GM10248 (cell line): ENCODE measurements around the gene ALOX12.
"Not testable (repeated sequence)": the region's sequence is repeated elsewhere in the genome, so short reads cannot be mapped to it uniquely, and the experiment has no call there.

Experiments
- CTCF ChIA-PET: fragments of 300-600 bp; sonication (Branson Sonifier 250); formaldehyde crosslinking; extraction: SDS; loops from one replicate; lab custom pipeline; 2021; ENCODE audit warnings: antibody characterized with exemption; lab: Yijun Ruan, JAX
- POLR2A ChIA-PET: fragments of 350-650 bp; sonication (Branson Sonifier 250); formaldehyde crosslinking; extraction: SDS; loops from one replicate; lab custom pipeline; 2020; ENCODE audit warnings: antibody characterized with exemption; lab: Yijun Ruan, JAX
- DNase-seq: peaks from one replicate; pipeline ENCODE4 v3.0.0; 2012; ENCODE audit errors: extremely low spot score
- TF ChIP-seq, protein P1 (sequence below): IDR thresholded peaks from 2 replicates; pipeline ENCODE4 v1.5.1; 2012; ENCODE audit warnings: mild to moderate bottlenecking, low read depth; ENCODE audit errors: extremely low read depth, missing control alignments, control extremely low read depth

ALOX12 gene, protein sequence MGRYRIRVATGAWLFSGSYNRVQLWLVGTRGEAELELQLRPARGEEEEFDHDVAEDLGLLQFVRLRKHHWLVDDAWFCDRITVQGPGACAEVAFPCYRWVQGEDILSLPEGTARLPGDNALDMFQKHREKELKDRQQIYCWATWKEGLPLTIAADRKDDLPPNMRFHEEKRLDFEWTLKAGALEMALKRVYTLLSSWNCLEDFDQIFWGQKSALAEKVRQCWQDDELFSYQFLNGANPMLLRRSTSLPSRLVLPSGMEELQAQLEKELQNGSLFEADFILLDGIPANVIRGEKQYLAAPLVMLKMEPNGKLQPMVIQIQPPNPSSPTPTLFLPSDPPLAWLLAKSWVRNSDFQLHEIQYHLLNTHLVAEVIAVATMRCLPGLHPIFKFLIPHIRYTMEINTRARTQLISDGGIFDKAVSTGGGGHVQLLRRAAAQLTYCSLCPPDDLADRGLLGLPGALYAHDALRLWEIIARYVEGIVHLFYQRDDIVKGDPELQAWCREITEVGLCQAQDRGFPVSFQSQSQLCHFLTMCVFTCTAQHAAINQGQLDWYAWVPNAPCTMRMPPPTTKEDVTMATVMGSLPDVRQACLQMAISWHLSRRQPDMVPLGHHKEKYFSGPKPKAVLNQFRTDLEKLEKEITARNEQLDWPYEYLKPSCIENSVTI

DNA sequence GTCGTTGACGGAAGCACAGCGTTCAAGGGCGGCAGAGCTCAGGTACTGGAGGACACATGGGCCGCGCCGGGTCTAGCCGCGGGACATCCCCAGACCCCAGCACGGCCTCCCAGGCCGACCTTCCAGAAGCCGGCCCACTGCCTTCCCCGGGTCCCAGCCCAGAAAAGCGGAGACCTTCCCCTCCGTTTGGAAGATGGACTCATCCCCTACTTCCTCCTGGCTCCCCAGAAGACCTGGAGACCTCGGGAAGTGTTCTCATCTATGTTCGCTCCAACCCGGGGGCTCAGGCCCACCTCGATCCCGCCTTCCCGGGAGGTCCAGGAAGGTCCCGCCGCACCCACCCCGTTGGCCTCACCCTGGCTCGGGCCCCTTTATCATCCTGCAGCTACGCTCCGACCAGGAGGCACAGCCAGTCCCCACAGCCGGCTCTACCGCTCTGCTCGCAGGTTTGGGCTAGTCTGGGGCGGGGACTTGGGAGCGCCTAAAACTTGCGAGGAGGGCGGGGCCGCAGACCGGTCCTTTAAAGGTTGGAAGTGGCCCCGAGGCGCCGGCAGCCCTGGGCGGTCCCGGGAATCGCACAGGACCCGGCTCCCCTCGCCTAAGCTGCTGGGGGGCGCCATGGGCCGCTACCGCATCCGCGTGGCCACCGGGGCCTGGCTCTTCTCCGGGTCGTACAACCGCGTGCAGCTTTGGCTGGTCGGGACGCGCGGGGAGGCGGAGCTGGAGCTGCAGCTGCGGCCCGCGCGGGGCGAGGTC is at the start of gene ALOX12:
Gene ALOX12, plus strand, starts transcription at position 550 of the 756 bp plus-strand sequence. Its CDS starts 69 bp downstream, at position 619.
- CTCF ChIA-PET, result interaction anchor here (1.1 to 4.3 kb wide), 6 partner anchors 8 to 152 kb away, joined by 3 to 24 read pairs (median 8); no protein-coding TSS in a partner anchor
- POLR2A ChIA-PET, result no interaction called here

DNA sequence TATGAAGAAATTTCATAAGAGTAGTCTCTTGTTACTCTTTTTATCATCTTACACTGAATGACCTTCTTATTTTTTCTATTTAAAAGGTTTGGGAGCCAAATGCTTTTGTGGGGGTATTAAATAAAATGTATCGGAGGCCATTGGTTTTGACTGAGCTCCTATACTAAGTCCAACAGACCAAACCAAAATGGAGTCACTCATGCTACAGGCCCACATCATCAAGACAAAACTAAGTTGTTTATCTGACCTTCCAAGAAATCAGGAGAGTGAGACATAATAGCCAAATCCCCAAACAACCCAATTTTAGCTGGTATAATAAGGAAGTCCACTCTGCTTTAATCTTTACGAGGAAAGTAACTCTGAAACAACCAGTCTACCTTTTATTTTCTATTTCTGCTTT is 48.1 kb upstream of the ALOX12 start:
- CTCF ChIA-PET, result interaction anchor here (0.8 to 2.4 kb wide), 6 partner anchors 10 to 37 kb away, joined by 3 to 9 read pairs (median 4); no protein-coding TSS in a partner anchor
- POLR2A ChIA-PET, result no interaction called here
- TF ChIP-seq, protein P1, sequence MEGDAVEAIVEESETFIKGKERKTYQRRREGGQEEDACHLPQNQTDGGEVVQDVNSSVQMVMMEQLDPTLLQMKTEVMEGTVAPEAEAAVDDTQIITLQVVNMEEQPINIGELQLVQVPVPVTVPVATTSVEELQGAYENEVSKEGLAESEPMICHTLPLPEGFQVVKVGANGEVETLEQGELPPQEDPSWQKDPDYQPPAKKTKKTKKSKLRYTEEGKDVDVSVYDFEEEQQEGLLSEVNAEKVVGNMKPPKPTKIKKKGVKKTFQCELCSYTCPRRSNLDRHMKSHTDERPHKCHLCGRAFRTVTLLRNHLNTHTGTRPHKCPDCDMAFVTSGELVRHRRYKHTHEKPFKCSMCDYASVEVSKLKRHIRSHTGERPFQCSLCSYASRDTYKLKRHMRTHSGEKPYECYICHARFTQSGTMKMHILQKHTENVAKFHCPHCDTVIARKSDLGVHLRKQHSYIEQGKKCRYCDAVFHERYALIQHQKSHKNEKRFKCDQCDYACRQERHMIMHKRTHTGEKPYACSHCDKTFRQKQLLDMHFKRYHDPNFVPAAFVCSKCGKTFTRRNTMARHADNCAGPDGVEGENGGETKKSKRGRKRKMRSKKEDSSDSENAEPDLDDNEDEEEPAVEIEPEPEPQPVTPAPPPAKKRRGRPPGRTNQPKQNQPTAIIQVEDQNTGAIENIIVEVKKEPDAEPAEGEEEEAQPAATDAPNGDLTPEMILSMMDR, result no peak
- no peak for DNase-seq

More for the DNA sequence above, at the start of gene ALOX12:
- DNase-seq, result no peak
- TF ChIP-seq, protein P1, result no peak

DNA sequence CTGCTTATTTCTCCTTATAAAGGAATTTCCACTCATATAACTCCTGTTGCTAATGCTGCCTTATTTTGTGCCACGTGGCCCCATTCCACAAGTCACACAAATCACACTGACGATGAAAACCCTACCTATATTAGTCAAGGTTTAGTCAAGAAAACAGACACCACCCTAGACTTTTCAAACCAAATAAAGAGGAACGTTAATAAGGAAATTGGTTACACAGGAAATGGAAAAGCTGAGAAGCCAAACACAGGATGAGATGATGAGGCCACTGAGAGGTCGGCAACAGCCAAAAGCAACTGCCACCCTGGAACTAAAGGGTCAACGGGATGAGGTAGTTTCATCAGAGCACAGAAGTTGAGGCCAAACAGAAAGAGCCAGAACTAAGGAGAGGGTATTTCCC is 47.3 kb upstream of the ALOX12 start:
- no peak for DNase-seq

DNA sequence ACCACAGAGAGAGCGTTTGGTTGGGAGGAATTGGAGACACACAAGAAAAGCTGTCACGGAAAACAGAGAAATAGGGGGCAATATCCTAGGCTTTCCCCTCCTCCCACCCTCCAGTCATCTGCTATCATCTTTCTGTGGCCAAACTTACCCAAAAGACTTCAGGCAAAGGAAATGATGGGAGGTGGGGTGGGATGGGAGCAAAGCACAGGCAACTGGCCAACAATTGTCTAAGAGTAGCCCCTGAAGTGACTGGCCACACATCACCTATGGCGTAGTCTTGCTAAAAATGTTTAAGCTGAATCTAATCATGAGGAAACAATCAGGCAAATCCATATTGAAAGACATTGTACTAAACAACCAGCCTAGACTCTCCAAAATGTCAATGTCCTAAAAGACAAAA is 46.9 kb upstream of the ALOX12 start:
- DNase-seq, result no peak
- CTCF ChIA-PET, result no interaction called here
- TF ChIP-seq, protein P1, result no peak
- POLR2A ChIA-PET, result interaction anchor here (0.6 kb wide), 1 partner anchor 57 kb away, joined by 5 read pairs; no protein-coding TSS in a partner anchor

More for the DNA sequence above, 47.3 kb upstream of the ALOX12 start:
- ChIA-PET CTCF (no interaction called here), POLR2A (interaction anchor here (0.6 kb wide), 1 partner anchor 57 kb away, joined by 5 read pairs; no protein-coding TSS in a partner anchor)
- TF ChIP-seq, protein P1, result no peak

DNA sequence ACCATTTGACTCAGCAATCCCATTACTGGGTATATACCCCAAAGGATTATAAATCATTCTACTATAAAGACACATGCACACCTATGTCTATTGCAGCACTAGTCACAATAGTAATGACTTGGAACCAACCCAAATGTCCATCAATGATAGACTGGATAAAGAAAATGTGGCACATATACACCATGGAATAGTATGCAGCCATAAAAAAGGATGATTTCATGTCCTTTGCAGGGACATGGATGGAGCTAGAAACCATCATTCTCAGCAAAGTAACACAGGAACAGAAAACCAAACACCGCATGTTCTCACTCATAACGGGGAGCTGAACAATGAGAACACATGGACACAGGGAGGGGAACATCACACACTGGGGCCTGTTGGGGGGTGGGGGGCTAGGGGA is 44.9 kb upstream of the ALOX12 start:
- POLR2A ChIA-PET, CTCF ChIA-PET, DNase-seq: not testable (repeated sequence)

DNA sequence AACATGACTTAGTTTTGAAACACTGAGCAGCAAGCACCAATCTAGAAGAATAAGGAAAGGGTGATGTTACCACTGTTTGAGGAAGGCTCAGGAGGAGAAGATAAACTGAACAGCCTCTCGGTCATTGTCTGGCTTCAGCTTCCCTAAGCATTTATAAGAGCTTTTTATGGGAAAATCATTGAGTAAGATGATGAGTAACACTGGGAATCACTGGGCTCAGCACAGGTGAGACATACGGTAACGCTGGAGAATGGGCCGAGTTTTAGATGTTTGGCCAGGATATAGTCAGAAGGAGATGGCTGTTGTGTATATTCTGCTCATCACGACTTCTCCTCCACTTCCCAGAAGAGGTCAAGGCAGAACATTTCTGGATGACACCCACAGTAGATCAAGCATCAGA is 42.2 kb upstream of the ALOX12 start:
- CTCF ChIA-PET, result no interaction called here
- TF ChIP-seq, protein P1, result no peak
- POLR2A ChIA-PET, result no interaction called here
- no peak for DNase-seq
